ENCODE measurements around the gene NBPF11. TPM values are rescaled to one million over a fixed set of nuclear protein-coding genes. Genes with fewer than 3 reads are reported as not detected.
"Not testable (repeated sequence)": the region's sequence is repeated elsewhere in the genome, so short reads cannot be mapped to it uniquely, and the experiment has no call there.

NBPF11 gene
- total RNA-seq, 1 donor from 2014 or later = 3.3 TPM

- H3K4me3 ChIP-seq (ENCODE audit: low read depth, low read length); DNase-seq (ENCODE audit: low read depth): not testable (repeated sequence)
Measured at GRCh38 chr1:148057384-148057783, 94.7 kb downstream of the NBPF11 start.

Other genes with a start within 250 kb of the NBPF11 start
- gene GJA8, start 249.5 kb downstream of the NBPF11 start, total RNA-seq = not detected in 2 replicates
- 9.1 and 10.6 TPM in 2 replicates for gene GPR89B, start 223.9 kb downstream of the NBPF11 start, total RNA-seq